HG03196 (cell line): ENCODE measurements around the gene MBNL2.

Source experiments
- ATAC-seq: cut with Tn5 transposase; IDR thresholded peaks from one replicate; pipeline ENCODE4 v1.9.1; 2021; ENCODE audit not compliant: unreplicated experiment

The MBNL2 gene

DNA sequence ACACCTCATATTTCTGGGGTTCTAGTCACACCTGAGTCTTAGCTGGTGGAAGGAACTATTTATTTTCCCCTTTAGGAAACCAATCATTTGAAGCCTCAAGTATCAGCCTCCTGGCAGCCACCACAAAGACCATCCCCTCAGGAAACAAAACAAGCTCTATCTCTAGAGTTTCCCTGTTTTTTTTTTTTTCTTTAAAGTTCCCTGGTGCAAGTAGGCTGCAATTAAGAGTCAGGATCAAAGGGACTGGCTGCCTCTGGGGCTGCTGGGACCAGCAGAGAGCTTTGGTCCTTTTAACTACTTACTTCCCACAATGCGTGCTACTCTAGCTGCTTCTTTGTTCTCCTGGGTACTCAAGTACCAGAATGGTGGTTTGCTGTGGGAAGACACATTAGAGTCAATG, 11.4 kb downstream of the MBNL2 start:
- ATAC-seq: no peak

DNA sequence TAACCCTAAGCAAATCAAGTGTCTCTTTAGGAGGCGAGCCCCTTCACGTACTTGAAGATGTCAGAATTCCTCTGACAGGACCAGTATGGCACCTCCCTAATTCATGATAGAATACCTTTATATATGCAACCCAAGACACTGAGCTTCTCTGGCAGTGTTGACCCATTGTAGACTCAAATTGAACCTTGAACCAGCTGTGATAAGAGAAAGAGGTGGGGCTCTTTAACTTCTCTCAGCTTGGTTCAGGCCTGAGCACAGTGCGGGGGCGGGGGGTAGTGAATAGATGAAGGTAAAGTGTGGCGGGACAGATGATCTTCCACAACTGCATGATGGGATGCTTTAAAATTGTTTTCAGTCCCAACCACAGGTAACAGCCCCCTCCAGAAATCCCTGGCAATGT, 12.1 kb downstream of the MBNL2 start:
- no peak for ATAC-seq

DNA sequence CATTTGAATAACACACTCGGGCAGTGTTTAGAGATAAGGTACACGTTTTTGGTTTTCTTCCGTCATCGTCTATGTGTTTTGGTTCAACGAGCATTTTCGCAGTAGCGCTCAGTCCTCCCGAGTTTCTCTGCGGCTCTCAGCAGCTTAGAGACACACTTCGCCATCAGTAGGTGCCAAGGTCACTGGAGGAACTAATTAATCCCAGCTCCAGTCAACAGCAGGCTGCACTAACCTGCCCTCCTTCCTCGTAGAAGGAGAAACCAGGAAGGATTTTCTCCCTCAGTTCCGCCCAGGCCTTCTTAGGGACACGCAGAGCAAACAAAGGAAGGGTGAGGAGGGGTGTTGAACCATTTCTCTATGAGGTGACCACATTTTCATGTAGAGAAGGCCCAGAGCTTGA, 12.6 kb downstream of the MBNL2 start:
- ATAC-seq: no peak

DNA sequence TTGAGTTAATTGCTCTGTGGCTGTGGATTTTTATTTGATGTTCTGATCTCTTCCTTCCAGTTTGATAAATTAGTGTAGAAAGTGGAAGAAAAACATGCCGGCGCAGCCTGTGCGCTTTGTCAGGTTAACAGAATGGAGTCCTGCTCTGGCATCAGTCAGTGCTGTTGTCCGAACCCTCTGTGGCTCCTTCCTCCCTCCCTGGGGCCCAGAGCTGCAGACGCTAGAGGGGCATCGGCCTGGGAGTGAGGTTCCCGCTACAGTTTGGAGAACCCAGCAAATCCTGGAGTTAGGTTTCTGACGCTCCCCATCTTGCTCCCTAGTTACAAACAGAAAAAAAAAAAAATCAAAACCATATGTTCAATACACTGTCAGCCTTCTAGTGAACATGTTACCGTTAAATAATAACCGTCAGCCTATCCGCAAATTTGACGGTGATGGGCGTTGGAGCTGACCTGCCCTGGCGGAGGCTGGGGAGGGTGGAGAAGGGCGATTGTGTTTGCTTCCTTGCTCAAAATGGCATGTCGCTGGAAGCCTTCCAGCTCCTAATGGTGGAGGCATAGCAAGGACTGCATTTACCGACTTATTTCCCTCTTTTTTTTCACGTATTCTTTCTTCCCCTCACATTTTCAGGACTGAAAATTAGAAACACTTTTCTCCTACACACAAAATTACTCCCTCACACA, 13.6 kb downstream of the MBNL2 start:
- ATAC-seq: no peak

DNA sequence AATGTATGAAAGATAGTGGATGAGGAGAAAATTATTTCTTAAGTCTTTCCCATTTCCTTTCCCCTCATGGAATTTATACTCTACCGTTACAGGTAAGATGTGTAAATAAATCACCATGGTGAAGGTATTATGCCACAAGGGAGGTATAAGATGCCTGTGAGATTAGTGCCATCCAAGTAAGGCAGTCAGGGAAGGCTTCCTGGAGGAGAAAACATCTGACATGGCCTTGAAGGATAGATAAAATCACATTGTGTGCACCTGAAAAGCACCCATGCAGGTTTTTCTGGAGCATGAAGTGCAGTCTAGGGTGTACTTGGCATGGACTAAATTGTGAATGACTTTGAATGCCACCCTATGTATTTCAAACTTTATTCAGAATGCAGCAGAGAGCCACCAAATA, 15.3 kb downstream of the MBNL2 start:
- no peak for ATAC-seq

DNA sequence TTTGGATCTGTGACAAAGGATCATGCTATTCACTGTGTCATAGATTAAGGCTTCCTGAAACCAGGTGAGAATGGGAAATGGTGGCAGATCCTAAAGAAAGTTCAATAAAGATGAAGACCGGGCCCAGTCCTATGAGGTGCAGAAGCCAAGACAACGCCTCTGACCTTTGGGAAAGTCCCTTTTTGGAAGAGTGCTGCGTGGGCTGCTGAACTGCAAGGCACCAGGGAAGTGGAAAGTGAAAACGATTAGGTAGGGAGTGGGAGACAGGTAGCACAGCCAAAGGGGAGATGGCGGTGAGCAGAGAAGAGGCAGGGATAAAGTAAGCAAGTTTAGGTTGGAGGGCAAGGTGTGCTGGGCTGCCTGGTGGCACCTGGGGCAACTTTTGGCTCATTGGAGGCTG, 16.3 kb downstream of the MBNL2 start:
- ATAC-seq: no peak

DNA sequence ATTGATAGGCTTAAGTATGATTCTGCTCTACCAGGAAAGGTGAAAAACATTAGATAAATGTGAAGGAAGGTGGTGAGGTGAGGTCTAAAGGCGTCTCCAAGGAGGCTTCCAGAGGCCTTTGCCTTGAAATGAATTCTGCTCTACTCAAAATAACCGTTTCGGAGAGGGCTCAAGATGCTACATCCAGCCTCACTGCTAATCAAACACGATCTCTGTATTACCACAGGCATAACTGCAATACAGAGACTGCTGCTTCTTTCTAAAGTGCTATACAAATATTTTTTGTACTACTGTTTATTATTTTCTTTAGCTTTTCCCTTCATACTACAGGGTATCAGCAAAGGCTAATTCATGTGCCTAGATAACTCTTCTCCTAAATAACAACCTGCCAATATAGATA, 16.8 kb downstream of the MBNL2 start:
- ATAC-seq: no peak

DNA sequence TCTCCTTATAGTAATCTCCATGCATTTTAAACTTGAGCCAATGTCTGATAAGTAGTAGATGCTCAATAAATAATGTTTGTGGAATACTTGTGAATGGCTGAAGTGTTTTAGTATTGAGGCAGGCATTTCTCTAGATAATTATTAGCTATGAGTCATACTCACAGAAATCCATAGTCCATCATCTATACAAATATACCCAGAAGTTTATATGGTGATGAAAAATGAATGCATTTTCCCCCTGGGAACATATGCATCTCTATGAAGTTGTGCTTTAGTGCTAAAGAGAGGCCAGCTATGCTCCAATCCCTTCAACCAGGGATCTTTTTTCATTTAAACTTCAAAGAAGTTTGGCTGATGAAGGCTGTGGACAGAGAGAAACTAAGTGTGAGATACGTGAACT, 17.2 kb downstream of the MBNL2 start:
- no peak for ATAC-seq

DNA sequence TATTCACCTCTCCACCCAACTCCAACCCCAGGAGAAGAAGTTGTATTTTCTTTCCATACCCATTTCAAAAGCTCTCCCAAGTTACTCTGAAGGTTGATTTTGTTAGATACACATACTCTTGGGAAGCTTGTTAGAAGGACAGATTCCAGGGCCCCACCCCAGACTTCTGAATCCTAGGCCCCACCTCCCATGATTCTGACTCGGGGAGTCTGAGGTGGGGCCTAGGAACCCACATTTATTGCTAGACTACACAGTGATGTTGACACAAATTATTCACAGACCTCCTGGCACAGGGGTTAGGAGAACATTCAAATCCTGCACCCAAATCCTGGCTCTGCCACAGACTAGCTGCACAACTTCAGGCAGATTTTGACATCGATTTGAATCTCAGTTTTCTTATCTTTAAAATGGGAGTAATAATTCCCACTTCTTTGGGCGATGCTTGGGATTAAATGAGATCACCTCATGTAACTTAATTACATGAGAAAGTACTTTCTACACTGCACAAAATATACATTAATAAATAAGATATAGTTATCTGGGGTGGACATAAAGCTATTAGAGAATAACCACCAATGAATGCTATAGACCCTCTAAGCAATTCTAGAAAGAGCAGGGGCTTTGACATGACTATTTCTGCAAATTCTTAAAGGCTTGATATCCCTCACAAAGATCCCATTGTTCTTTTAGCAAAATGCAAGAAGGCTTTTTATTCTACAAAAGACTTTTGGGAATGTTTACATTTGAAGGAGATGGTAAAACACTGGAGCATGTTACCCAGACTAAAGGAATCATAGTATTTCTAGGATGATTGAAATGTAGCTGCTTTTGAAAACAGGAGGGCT, 18.0 kb downstream of the MBNL2 start:
- ATAC-seq: no peak

DNA sequence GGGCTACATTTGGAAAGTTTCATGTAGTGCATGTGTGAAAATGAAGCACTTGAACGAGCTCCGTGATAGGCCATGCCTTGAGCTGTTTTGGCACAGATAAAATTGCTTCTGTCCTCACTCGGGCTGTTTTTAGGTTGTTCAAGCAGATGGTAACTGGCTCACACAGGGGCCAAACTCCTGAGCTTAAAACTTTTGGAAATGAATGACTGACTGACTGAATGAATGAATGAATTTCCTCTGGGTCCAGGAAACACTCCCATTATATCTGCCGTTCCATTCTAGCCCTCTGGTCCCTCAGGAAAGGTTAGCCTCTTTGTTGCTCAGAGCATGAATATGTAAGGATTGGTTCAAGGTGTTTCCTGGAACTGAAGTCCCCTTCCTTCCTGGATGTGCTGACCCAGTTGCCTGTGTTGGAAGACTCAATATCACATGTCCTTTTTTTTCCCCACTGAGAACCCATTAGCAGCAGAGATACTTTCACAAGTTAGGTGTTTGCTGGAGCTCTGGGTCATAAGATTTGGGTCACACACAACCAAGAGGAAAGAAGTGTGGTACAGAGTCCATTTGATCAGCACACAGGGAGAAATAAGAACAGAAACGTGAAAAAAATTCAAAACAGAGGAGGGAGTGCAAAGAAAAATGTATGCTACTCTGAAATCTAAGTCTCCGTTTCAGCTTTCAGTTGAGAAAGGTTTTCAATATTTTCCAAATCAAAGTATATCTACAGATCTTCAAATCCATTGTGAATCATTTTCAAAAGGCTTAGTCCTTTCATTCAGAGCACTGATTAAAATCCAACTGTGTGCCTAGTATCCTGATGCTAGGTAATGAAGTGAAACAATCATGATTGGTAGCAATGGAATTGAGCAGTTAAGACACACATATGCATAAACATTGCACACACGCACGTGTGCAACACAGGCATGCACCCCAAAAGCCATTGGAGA, 18.9 kb downstream of the MBNL2 start:
- no peak for ATAC-seq

DNA sequence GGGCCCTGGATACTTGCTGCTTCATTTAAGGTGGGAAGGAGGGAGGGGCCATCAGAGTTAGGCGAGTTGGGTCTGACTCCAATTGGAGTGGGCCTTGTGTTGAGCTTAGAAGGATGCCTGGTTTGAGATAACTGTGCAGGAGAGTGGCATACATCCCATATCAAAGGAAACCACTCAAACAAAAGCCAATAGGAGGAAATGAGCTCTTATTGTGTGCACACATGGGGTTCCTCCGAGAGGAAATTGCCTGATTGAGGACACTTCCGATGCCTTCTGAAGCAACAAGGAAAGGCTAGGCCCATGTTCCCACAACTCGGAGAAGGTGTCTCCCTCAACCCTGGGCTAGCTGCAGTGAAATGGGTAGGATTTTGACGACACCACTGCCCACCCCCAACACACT, 19.6 kb downstream of the MBNL2 start:
- no peak for ATAC-seq

DNA sequence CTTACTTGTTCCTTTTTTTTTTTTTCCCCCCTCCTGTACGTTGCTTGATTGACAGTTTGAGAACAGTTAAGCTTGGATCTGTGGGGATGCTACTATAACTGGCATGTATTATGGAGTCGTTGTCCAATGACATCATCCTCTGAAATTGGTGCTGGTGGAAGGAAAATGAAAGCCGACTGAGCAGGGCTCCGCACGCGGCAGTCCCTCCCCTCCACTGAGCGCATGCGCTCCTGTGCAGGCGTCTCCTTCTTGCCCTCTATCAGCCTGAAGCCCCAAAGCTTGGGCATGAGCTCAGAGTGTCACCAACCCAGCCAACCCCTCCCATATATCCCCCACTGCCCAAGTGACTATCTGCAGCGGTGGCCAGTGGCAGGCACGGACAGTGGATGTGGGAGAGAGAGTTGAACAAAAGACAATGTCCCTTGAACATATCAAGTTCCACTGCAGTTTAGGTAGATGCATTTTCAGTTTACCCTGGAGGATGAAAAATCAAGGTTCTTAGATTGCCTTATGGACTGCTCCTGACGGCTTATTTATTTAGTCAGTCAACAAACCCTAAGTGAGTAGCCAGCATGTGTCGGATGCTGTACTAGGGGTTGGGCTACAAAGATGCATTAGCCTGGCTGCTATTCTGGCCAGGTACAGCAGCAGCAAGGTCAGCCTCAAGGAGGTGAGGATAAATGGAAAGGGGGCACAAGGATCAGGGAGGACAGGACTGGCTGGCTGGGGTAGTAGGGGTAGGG, 20.8 kb downstream of the MBNL2 start:
- no peak for ATAC-seq

DNA sequence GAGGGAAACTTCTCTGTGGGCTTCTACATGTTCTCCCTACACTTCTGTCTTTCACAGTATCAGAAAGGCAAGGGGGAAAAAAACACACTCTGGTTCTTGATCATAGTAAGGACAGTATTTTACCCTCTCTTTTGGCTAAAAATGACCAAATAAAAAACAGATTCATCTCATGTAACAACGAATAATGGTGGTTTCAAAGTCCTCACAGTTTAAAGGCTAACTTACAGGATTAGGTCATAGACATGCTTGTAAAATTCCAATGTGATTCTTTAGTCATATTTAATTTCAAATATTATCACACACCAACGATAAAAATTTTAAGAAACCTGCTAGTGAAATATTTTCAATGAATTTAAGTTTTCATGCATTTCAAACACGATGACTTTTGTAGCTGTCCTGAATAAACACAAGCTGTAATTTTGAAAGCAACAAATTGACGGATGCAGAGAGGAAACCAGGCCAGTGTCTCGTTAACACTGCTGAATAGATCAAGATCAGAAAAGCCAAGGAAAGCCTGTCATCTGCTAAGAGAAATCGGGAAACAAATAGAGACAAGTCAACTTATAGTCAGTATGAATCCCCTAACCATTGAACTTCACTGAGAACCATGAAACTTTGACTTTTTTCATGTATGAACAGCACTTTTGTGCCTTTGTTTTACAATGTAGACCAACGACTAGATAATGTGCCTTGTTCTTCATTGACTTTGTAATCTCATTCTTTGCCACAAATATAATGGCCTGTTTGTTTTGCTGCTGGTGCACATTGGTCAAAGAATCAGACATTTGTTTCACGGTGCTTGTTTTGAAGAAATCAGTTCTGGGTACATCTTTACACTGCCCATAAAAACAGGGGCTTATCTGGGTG, 22.0 kb downstream of the MBNL2 start:
- ATAC-seq: no peak

DNA sequence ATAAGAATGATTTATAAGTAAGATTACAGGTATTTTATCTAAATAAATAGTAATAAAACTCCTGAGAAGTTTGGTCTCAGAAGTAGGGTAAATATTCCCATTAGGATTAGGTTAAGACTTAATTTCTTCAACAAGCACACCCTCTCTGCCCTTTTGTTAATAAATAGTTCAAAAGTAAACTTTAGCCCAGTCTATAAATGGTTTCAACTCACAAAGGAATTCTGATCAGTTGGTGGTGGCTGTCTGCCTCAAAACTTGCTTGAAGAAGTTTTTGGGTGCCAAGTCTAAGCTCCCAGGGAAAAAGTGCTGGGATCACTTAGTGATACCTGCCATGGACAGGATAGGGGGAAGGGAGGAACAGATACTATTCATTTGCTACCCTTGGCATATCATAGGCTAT, 22.9 kb downstream of the MBNL2 start:
- ATAC-seq: no peak

DNA sequence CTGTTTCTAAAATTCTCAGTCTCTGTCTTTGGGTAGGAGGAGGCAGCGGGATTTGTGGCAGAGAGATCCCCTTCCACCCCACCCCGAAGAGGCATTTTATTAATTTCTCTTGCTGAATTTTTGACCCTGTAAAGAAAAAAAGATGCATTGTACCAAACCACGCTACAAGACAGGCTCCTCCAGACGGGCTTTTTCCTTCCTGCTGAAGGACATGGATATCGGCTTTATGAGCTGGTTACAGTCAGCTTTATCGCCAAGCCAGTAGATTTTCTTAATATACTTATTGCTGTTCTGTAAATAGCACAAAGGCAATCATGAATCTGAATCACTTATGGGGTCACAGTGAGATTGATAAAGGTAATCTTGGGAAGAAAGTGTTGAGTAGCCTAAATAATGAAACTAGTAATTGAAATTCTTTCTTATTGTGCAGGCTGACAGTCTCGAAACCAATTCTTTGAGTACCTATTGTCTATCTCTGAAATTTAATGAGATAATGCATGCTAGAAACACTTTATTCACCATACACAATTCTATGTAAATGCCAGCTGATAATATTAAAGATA, 24.5 kb downstream of the MBNL2 start:
- ATAC-seq: no peak

DNA sequence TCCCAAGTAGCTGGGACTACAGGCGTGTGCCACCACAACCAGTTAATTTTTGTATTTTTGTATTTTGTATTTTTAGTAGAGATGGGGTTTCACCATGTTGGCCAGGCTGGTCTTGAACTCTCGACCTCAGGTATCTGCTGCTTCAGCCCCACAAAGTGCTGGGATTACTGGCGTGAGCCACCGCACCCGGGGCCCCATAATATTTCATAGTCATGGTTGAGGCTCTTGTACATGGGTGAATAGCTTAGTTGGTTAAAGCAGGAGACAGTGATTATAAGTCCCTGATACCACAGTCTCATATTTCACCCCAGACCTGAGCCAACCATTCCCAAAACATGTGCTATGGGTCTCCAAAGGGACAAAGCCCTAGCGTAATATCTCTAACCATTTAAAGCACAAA, 26.1 kb downstream of the MBNL2 start:
- ATAC-seq: no peak

DNA sequence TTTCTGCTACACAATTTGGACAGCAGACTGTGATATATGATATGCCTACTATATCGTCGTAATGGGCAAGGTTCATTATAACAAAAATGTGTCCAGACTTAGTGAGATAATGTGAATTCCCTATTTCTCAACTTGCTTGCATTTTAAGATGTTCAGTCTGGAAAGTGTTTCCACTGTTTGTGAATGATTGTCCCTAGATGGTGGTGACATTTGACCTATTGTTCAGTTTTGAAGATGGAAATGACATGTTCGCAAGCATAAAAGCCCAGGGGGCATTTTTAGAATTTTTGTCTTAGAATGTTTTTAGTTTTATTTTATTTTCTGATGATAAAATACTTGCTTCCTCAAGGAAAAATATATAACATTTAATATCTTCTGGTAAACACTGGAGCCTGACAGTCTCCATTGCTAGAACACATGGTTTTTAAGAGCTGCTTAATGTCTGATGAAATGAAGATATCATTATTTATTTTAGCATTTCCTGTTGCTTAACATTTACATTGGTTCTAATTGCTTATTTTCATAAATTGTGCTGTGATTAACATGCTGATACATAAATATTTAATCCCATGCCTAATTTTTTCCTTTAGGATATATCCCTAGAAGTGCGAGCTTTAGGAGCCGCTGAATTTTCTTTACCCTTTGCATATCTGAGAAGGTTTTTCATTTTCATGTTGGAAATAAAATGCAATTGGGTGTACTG, 27.1 kb downstream of the MBNL2 start:
- ATAC-seq: no peak

DNA sequence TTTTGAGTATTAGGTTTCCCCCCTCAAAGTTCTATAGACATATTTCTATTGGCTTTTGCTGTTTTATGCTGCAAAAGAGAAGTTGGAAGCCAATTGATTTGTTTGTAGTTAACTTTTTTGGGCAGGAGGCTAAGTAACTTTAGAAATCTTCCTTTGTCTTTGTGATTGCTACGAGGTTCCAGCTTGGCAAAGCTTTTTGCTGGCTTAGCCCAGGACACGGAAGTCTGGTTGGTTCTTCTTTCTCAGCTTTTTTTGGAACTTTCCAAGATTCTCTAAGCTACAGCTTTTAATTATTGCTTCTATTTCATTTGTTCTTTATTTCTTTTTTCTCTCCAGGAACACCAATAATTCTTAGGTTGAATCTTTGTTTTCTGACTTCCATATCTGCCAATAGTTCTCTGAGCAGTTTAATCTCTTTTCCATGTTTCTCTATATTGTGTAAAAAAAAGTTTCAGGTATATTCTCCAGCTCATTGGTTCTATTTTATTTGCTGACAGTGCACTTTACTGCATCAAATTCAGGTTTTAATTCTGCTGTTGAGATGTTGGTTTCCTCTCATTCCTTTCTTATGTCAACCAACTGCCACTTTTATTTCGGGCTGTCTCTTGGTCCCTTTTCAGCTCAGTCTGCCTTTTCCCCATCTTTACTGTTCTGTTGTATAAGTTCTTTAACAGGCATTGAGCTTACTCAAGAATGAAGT, 27.8 kb downstream of the MBNL2 start:
- no peak for ATAC-seq
